HEK293 (cell line): ENCODE measurements around the gene PLXNA2.

Source experiments
- CTCF ChIP-seq: fragments of 450-650 bp; formaldehyde crosslinking; IDR thresholded peaks from 2 replicates; pipeline ENCODE4 v1.5.1; 2016; ENCODE audit warnings: missing biosample characterization, missing genetic modification characterization
- MZF1 ChIP-seq: fragments of 450-650 bp; formaldehyde crosslinking; IDR thresholded peaks from 2 replicates; pipeline ENCODE4 v1.5.1; 2017; ENCODE audit warnings: missing biosample characterization, missing genetic modification characterization, borderline replicate concordance
- OVOL3 ChIP-seq: fragments of 450-650 bp; formaldehyde crosslinking; IDR thresholded peaks from 2 replicates; pipeline ENCODE4 v1.5.1; 2016; ENCODE audit warnings: missing biosample characterization, missing genetic modification characterization
- ZBTB7A ChIP-seq: fragments of 450-650 bp; formaldehyde crosslinking; IDR thresholded peaks from 2 replicates; pipeline ENCODE4 v1.5.1; 2016; ENCODE audit warnings: low read depth, missing biosample characterization, missing genetic modification characterization
- ZNF121 ChIP-seq: fragments of 450-650 bp; formaldehyde crosslinking; IDR thresholded peaks from 2 replicates; pipeline ENCODE4 v1.5.1; 2016; ENCODE audit warnings: missing biosample characterization, missing genetic modification characterization
- ZNF214 ChIP-seq: fragments of 450-650 bp; formaldehyde crosslinking; IDR thresholded peaks from 2 replicates; pipeline ENCODE4 v1.5.1; 2017; ENCODE audit warnings: missing biosample characterization, mild to moderate bottlenecking, missing genetic modification characterization, borderline replicate concordance
- ZNF221 ChIP-seq: fragments of 450-650 bp; formaldehyde crosslinking; IDR thresholded peaks from 2 replicates; pipeline ENCODE4 v1.5.1; 2017; ENCODE audit warnings: missing biosample characterization, missing genetic modification characterization, borderline replicate concordance
- ZNF274 ChIP-seq, 2 experiments: fragments of 200-500 bp in 1 of 2; fragments of 450-650 bp in 1 of 2; sonication (Bioruptor generic) in 1 of 2; formaldehyde crosslinking in 1 of 2; IDR thresholded peaks; 2 replicates each; pipeline versions ENCODE4 v1.5.1 to v1.6.1; 2014 to 2016; ENCODE audit warnings: borderline replicate concordance in 1 of 2, inconsistent platforms in 1 of 2, low read length in 1 of 2, missing biosample characterization in 1 of 2, missing genetic modification characterization in 1 of 2
- ZNF350 ChIP-seq: fragments of 450-650 bp; formaldehyde crosslinking; IDR thresholded peaks from 2 replicates; pipeline ENCODE4 v1.5.0; 2017; ENCODE audit warnings: missing biosample characterization, mild to moderate bottlenecking, missing genetic modification characterization
- ZNF510 ChIP-seq: fragments of 450-650 bp; formaldehyde crosslinking; IDR thresholded peaks from 2 replicates; pipeline ENCODE4 v1.5.1; 2018; ENCODE audit warnings: mild to moderate bottlenecking, missing genetic modification characterization, missing biosample characterization; ENCODE audit not compliant: insufficient replicate concordance
- ZSCAN4 ChIP-seq: fragments of 450-650 bp; formaldehyde crosslinking; IDR thresholded peaks from 2 replicates; pipeline ENCODE4 v1.5.1; 2017; ENCODE audit warnings: missing biosample characterization, missing genetic modification characterization

GRCh38 chr1:208257351-208257750 lies 13.2 kb upstream of the PLXNA2 start:
- no peak for TF ChIP-seq ZSCAN4 (tag by site-specific recombination)
- no peak for TF ChIP-seq ZBTB7A (tag by site-specific recombination)
- no peak for TF ChIP-seq ZNF121 (tag by site-specific recombination)
- no peak for TF ChIP-seq CTCF
- no peak for TF ChIP-seq ZNF274 (IDR thresholded peaks at IDR 0.05; ENCODE audit: low read length)
- no peak for TF ChIP-seq ZNF274 (tag by site-specific recombination; IDR thresholded peaks at IDR 0.05; ENCODE audit: borderline replicate concordance)
- no peak for TF ChIP-seq MZF1 (tag by site-specific recombination)
- no peak for TF ChIP-seq ZNF214 (tag by site-specific recombination)
- no peak for TF ChIP-seq ZNF510
- TF ChIP-seq ZNF350 (tag by site-specific recombination), result no peak
- no peak for TF ChIP-seq OVOL3 (tag by site-specific recombination)
- no peak for TF ChIP-seq ZNF221 (tag by site-specific recombination)
